GM18517 (cell line): Measurements from ENCODE around the gene PTPRE.

Experiments used
- ATAC-seq: cut with Tn5 transposase; IDR thresholded peaks from one replicate; pipeline ENCODE4 v1.9.1; 2021; ENCODE audit warnings: mild to moderate bottlenecking, moderate library complexity; ENCODE audit not compliant: unreplicated experiment

Gene PTPRE

GRCh38 chr10:127922675-127923366 is 15.9 kb downstream of the PTPRE start:
- ATAC-seq = no peak

GRCh38 chr10:127923646-127924045 is 16.7 kb downstream of the PTPRE start:
- no peak for ATAC-seq

GRCh38 chr10:127925471-127926207 is 18.7 kb downstream of the PTPRE start:
- ATAC-seq = no peak

- ATAC-seq = no peak
Observed at GRCh38 chr10:127926455-127926854, 19.6 kb downstream of the PTPRE start.

GRCh38 chr10:127928021-127928806 is 21.3 kb downstream of the PTPRE start:
- no peak for ATAC-seq

GRCh38 chr10:127932521-127933270 is 25.8 kb downstream of the PTPRE start:
- ATAC-seq = no peak

GRCh38 chr10:127933271-127933670 is 26.4 kb downstream of the PTPRE start:
- no peak for ATAC-seq

- no peak for ATAC-seq
Observed at GRCh38 chr10:127934383-127934782, 27.5 kb downstream of the PTPRE start.

- ATAC-seq = no peak
Observed at GRCh38 chr10:127935071-127935561, 28.2 kb downstream of the PTPRE start.

GRCh38 chr10:127937069-127937468 is 30.2 kb downstream of the PTPRE start:
- ATAC-seq = no peak

- no peak for ATAC-seq
Observed at GRCh38 chr10:127937915-127938463, 31.1 kb downstream of the PTPRE start.

- ATAC-seq = no peak
Observed at GRCh38 chr10:127939786-127940330, 33.0 kb downstream of the PTPRE start.

- ATAC-seq = no peak
Observed at GRCh38 chr10:127940866-127941640, 34.1 kb downstream of the PTPRE start.

GRCh38 chr10:127942811-127943210 is 35.9 kb downstream of the PTPRE start:
- no peak for ATAC-seq

- no peak for ATAC-seq
Observed at GRCh38 chr10:127943336-127943910, 36.5 kb downstream of the PTPRE start.

- ATAC-seq = no peak
Observed at GRCh38 chr10:127944256-127944655, 37.4 kb downstream of the PTPRE start.

- ATAC-seq = no peak
Observed at GRCh38 chr10:127945341-127945758, 38.4 kb downstream of the PTPRE start.

GRCh38 chr10:127945948-127946711 is 39.2 kb downstream of the PTPRE start:
- ATAC-seq = no peak
